ENCODE data around the gene CENPE. TPM values are rescaled to one million over a fixed set of nuclear protein-coding genes. Genes with fewer than 3 reads are reported as not detected.
"Not testable (repeated sequence)": the region's sequence is repeated elsewhere in the genome, so short reads cannot be mapped to it uniquely, and the experiment has no call there.

The CENPE gene, protein sequence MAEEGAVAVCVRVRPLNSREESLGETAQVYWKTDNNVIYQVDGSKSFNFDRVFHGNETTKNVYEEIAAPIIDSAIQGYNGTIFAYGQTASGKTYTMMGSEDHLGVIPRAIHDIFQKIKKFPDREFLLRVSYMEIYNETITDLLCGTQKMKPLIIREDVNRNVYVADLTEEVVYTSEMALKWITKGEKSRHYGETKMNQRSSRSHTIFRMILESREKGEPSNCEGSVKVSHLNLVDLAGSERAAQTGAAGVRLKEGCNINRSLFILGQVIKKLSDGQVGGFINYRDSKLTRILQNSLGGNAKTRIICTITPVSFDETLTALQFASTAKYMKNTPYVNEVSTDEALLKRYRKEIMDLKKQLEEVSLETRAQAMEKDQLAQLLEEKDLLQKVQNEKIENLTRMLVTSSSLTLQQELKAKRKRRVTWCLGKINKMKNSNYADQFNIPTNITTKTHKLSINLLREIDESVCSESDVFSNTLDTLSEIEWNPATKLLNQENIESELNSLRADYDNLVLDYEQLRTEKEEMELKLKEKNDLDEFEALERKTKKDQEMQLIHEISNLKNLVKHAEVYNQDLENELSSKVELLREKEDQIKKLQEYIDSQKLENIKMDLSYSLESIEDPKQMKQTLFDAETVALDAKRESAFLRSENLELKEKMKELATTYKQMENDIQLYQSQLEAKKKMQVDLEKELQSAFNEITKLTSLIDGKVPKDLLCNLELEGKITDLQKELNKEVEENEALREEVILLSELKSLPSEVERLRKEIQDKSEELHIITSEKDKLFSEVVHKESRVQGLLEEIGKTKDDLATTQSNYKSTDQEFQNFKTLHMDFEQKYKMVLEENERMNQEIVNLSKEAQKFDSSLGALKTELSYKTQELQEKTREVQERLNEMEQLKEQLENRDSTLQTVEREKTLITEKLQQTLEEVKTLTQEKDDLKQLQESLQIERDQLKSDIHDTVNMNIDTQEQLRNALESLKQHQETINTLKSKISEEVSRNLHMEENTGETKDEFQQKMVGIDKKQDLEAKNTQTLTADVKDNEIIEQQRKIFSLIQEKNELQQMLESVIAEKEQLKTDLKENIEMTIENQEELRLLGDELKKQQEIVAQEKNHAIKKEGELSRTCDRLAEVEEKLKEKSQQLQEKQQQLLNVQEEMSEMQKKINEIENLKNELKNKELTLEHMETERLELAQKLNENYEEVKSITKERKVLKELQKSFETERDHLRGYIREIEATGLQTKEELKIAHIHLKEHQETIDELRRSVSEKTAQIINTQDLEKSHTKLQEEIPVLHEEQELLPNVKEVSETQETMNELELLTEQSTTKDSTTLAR (N-terminal part only)
- 4.1 and 13.0 TPM in 2 replicates for total RNA-seq

- H3K36me3 ChIP-seq (ENCODE audit: insufficient read depth, low read length), result no peaks in the 10 kb centered on the region
- peak within 1 kb of the TSS; percentile 90 for H3K4me3 ChIP-seq (ENCODE audit: insufficient read depth, low read length)
- H3K79me2 ChIP-seq (ENCODE audit: insufficient read depth, low read length), result peaks cover 25% of the 10 kb centered on the region
- H3K4me1 ChIP-seq (ENCODE audit: insufficient read depth, low read length), result peaks cover 11% of the 10 kb centered on the region
- H3K27me3 ChIP-seq (ENCODE audit: insufficient read depth, low read length), result no peaks in the 10 kb centered on the region
- H2AFZ ChIP-seq (ENCODE audit: low read length), result peak within 1 kb of the TSS; percentile 99
- no peaks in the 10 kb centered on the region for H3K9me3 ChIP-seq (ENCODE audit: low read depth, low read length)
- TF ChIP-seq, protein P1, sequence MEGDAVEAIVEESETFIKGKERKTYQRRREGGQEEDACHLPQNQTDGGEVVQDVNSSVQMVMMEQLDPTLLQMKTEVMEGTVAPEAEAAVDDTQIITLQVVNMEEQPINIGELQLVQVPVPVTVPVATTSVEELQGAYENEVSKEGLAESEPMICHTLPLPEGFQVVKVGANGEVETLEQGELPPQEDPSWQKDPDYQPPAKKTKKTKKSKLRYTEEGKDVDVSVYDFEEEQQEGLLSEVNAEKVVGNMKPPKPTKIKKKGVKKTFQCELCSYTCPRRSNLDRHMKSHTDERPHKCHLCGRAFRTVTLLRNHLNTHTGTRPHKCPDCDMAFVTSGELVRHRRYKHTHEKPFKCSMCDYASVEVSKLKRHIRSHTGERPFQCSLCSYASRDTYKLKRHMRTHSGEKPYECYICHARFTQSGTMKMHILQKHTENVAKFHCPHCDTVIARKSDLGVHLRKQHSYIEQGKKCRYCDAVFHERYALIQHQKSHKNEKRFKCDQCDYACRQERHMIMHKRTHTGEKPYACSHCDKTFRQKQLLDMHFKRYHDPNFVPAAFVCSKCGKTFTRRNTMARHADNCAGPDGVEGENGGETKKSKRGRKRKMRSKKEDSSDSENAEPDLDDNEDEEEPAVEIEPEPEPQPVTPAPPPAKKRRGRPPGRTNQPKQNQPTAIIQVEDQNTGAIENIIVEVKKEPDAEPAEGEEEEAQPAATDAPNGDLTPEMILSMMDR (IDR thresholded peaks at IDR 0.05; ENCODE audit: extremely low read depth, low read depth, low read length), result no peak
- peak within 1 kb of the TSS; percentile 96 for H3K4me2 ChIP-seq (ENCODE audit: insufficient read depth, low read length)
- DNase-seq (ENCODE audit: insufficient read length, low spot score, missing footprints), result peak; percentile 90
- H3K27ac ChIP-seq (ENCODE audit: low read depth, low read length), result peak within 1 kb of the TSS; percentile 98
- H4K20me1 ChIP-seq (ENCODE audit: insufficient read depth, low read length), result no peaks in the 10 kb centered on the region
These were observed at the start of gene CENPE for GRCh38 chr4:103198111-103198765. Gene CENPE (minus strand): TSS chr4:103198343. CDS start chr4:103198319, 24 bp downstream.

- Histone ChIP-seq H2AFZ (ENCODE audit: low read length) (no peak overlapping the region), H3K9me3 (ENCODE audit: low read depth, low read length) (no peaks in the 10 kb centered on the region), H3K4me3 (ENCODE audit: insufficient read depth, low read length) (no peak overlapping the region), H3K36me3 (ENCODE audit: insufficient read depth, low read length) (no peaks in the 10 kb centered on the region), H3K27me3 (ENCODE audit: insufficient read depth, low read length) (no peaks in the 10 kb centered on the region), H3K27ac (ENCODE audit: low read depth, low read length) (no peak overlapping the region), H3K79me2 (ENCODE audit: insufficient read depth, low read length) (no peaks in the 10 kb centered on the region), H3K4me2 (ENCODE audit: insufficient read depth, low read length) (no peak overlapping the region), H3K4me1 (ENCODE audit: insufficient read depth, low read length) (no peaks in the 10 kb centered on the region), H4K20me1 (ENCODE audit: insufficient read depth, low read length) (no peaks in the 10 kb centered on the region)
- DNase-seq (ENCODE audit: insufficient read length, low spot score, missing footprints), result no peak
- TF ChIP-seq, protein P1 (IDR thresholded peaks at IDR 0.05; ENCODE audit: extremely low read depth, low read depth, low read length), result no peak
These were observed 46.1 kb upstream of the CENPE start for GRCh38 chr4:103244251-103244650.

DNA sequence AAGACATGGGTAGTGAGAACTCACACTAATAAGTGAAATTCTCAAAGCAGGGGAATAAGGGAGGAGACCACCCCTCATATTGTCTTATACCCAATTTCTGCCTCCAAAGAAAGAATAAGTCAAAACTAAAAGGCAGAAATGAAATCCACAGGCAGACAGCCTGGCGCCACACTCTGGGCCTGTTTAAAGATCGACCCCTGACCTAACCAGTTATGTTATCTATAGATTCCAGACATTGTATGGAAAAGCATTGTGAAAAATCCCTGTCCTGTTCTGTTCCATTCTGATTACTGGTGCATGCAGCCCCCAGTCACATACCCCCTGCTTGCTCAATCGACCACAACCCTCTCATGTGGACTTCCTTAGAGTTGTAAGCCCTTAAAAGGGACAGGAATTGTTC, 32.8 kb upstream of the CENPE start:
- not testable (repeated sequence) for H3K27ac ChIP-seq (ENCODE audit: low read depth, low read length); H3K27me3 ChIP-seq (ENCODE audit: insufficient read depth, low read length); H3K79me2 ChIP-seq (ENCODE audit: insufficient read depth, low read length); H3K4me2 ChIP-seq (ENCODE audit: insufficient read depth, low read length); H2AFZ ChIP-seq (ENCODE audit: low read length); H4K20me1 ChIP-seq (ENCODE audit: insufficient read depth, low read length); H3K4me1 ChIP-seq (ENCODE audit: insufficient read depth, low read length); H3K9me3 ChIP-seq (ENCODE audit: low read depth, low read length); DNase-seq (ENCODE audit: insufficient read length, low spot score, missing footprints); H3K4me3 ChIP-seq (ENCODE audit: insufficient read depth, low read length); H3K36me3 ChIP-seq (ENCODE audit: insufficient read depth, low read length)

GRCh38 chr4:103223556-103223955, 25.4 kb upstream of the CENPE start:
- not testable (repeated sequence) for H3K9me3 ChIP-seq (ENCODE audit: low read depth, low read length); DNase-seq (ENCODE audit: insufficient read length, low spot score, missing footprints); H3K79me2 ChIP-seq (ENCODE audit: insufficient read depth, low read length); H3K4me3 ChIP-seq (ENCODE audit: insufficient read depth, low read length); H3K27ac ChIP-seq (ENCODE audit: low read depth, low read length); H4K20me1 ChIP-seq (ENCODE audit: insufficient read depth, low read length); H3K4me1 ChIP-seq (ENCODE audit: insufficient read depth, low read length); H3K36me3 ChIP-seq (ENCODE audit: insufficient read depth, low read length); H2AFZ ChIP-seq (ENCODE audit: low read length); H3K4me2 ChIP-seq (ENCODE audit: insufficient read depth, low read length); H3K27me3 ChIP-seq (ENCODE audit: insufficient read depth, low read length)
